PC-3 (cell line): ENCODE measurements around the gene TBC1D32. TPM values are rescaled to one million over a fixed set of nuclear protein-coding genes. Genes with fewer than 3 reads are reported as not detected.
A peak's percentile ranks its signal among the peaks of the same experiment; 100 is the strongest.

Experiments
- ATAC-seq: fragments of 200-7000 bp; cut with Tn5 transposase; 2 replicates; pipeline ENCODE4 v1.9.1; 2020; ENCODE audit warnings: mild to moderate bottlenecking, moderate library complexity
- Bru-seq: library from RNA; stranded (reverse); fragments of 400-500 nt; gene quantifications from one replicate; lab custom pipeline; 2021; lab: Mats Ljungman, UMichigan
- BruChase-seq, 2 experiments: library from RNA; stranded (reverse); fragments of 400-500 nt; gene quantifications; one replicate each; lab custom pipeline; 2021; lab: Mats Ljungman, UMichigan
- BruUV-seq: library from RNA; stranded (reverse); fragments of 400-500 nt; replicated peaks from 2 replicates; lab custom pipeline; 2021; lab: Mats Ljungman, UMichigan
- CTCF ChIA-PET: fragments of 300-600 bp; sonication (Branson Sonifier 250); formaldehyde crosslinking; loops from one replicate; lab custom pipeline; 2022; ENCODE audit warnings: antibody characterized with exemption; lab: Charles Lee
- POLR2A ChIA-PET: fragments of 300-600 bp; sonication (Branson Sonifier 250); formaldehyde crosslinking; loops from one replicate; lab custom pipeline; 2022; ENCODE audit warnings: antibody characterized with exemption; ENCODE audit not compliant: unreplicated experiment; lab: Charles Lee
- DNase-seq: peaks from one replicate; pipeline ENCODE4 v3.0.0-alpha.2; 2015
- H2AFZ ChIP-seq: fragments of 300-600 bp; sonication (generic); 2 replicates; pipeline ENCODE4 v1.6.0; 2016; ENCODE audit warnings: antibody characterized with exemption, low read length
- H3F3A ChIP-seq: fragments of 300-600 bp; sonication (generic); one replicate; pipeline ENCODE4 v1.6.0; 2017; ENCODE audit warnings: antibody characterized with exemption, low read length, control low read depth, mild to moderate bottlenecking; ENCODE audit not compliant: unreplicated experiment
- H3K27ac ChIP-seq: fragments of 300-600 bp; sonication (generic); 2 replicates; pipeline ENCODE4 v1.5.1; 2016; ENCODE audit warnings: mild to moderate bottlenecking, low read length
- H3K27me3 ChIP-seq: fragments of 300-600 bp; sonication (generic); 2 replicates; pipeline ENCODE4 v1.6.1; 2016; ENCODE audit warnings: low read length, mixed read lengths
- H3K36me3 ChIP-seq: fragments of 300-600 bp; sonication (generic); 2 replicates; pipeline ENCODE4 v1.6.1; 2016; ENCODE audit warnings: low read depth, mixed run types, low read length, mixed read lengths
- H3K4me1 ChIP-seq: fragments of 300-600 bp; sonication (generic); 2 replicates; pipeline ENCODE4 v1.5.1; 2016; ENCODE audit warnings: low read length; ENCODE audit not compliant: insufficient read depth
- H3K4me2 ChIP-seq: fragments of 300-600 bp; sonication (generic); 2 replicates; pipeline ENCODE4 v1.6.0; 2016; ENCODE audit warnings: low read length
- H3K4me3 ChIP-seq: fragments of 300-600 bp; sonication (generic); 2 replicates; pipeline ENCODE4 v1.5.1; 2016; ENCODE audit warnings: mild to moderate bottlenecking, low read length, mixed read lengths
- H3K79me2 ChIP-seq: fragments of 300-600 bp; sonication (generic); 2 replicates; pipeline ENCODE4 v1.6.1; 2017; ENCODE audit warnings: low read length, mixed read lengths
- H3K9ac ChIP-seq: fragments of 300-600 bp; sonication (generic); 2 replicates; pipeline ENCODE4 v1.6.0; 2016; ENCODE audit warnings: mild to moderate bottlenecking, low read length
- H3K9me2 ChIP-seq: fragments of 300-600 bp; sonication (generic); replicated peaks from 2 replicates; pipeline ENCODE4 v1.6.1; 2016; ENCODE audit warnings: mixed run types, low read length, mixed read lengths
- H3K9me3 ChIP-seq: fragments of 300-600 bp; sonication (generic); 2 replicates; pipeline ENCODE4 v1.6.1; 2016; ENCODE audit warnings: low read length, mixed read lengths
- H4K20me1 ChIP-seq: fragments of 300-600 bp; sonication (generic); 2 replicates; pipeline ENCODE4 v1.6.1; 2016; ENCODE audit warnings: low read length, mixed read lengths
- CTCF ChIP-seq: fragments of 300-600 bp; sonication (generic); conservative IDR thresholded peaks from 2 replicates; pipeline ENCODE4 v1.5.1; 2017; ENCODE audit warnings: antibody characterized with exemption, low read depth, mild to moderate bottlenecking, low read length
- EZH2 ChIP-seq: fragments of 300-600 bp; sonication (generic); IDR thresholded peaks from one replicate; pipeline ENCODE4 v1.6.1; 2017; ENCODE audit warnings: antibody characterized with exemption, mild to moderate bottlenecking, low read length; ENCODE audit not compliant: unreplicated experiment
- EZH2phosphoT487 ChIP-seq: fragments of 300-600 bp; sonication (generic); IDR thresholded peaks from 2 replicates; pipeline ENCODE4 v1.6.1; 2018; ENCODE audit warnings: mild to moderate bottlenecking, antibody characterized with exemption, low read length, borderline replicate concordance
- intact Hi-C: fragments of 100-400 bp; cut with micrococcal nuclease; formaldehyde crosslinking; loops from 2 replicates; pipeline ENCODE4 v1.9.0; 2023
- long read RNA-seq: library from polyadenylated mRNA; unstranded; transcript quantifications from one replicate; pipeline ENCODE4 v2.0.0, GENCODE V29; 2021; ENCODE audit not compliant: unreplicated experiment
- total RNA-seq: library from RNA; depleted of rRNA; stranded (reverse); fragments of >200 nt; gene quantifications from 2 replicates; pipeline ENCODE4 v1.2.3, GENCODE V29; 2014; rRNA removed

Gene TBC1D32
- total RNA-seq (2.7 and 5.4 TPM in 2 replicates), Bru-seq, nascent RNA (percentile 55 among the genes with signal in this experiment), BruChase-seq, experiment 1, labeled RNA remaining after a 6-hour chase (percentile 43 among the genes with signal in this experiment), BruChase-seq, experiment 2, labeled RNA remaining after a 2-hour chase (percentile 52 among the genes with signal in this experiment)
- long read RNA-seq, partial matches to known transcripts = 1 of 4 reads
- long read RNA-seq, other reads (novel, unspliced or antisense) = 3 of 4 reads

GRCh38 chr6:121334299-121335086, at the start of gene TBC1D32:
TBC1D32 (minus strand) TSS chr6:121334480; CDS start chr6:121334430, 50 bp downstream.
- Histone ChIP-seq H3K4me2 (peak within 1 kb of the TSS; percentile 100), H4K20me1 (no peaks in the 10 kb centered on the region), H3K36me3 (no peaks in the 10 kb centered on the region), H3K4me1 (peaks cover 10% of the 10 kb centered on the region; the same call in 1 of the 2 replicates), H3K9ac (peak within 1 kb of the TSS; percentile 84), H3K9me3 (no peaks in the 10 kb centered on the region), H3K79me2 (no peaks in the 10 kb centered on the region), H3K27me3 (no peaks in the 10 kb centered on the region), H3F3A (no peaks in the 10 kb centered on the region), H2AFZ (peak within 1 kb of the TSS; percentile 100), H3K27ac (peak within 1 kb of the TSS; percentile 44), H3K9me2 (no peaks in the 10 kb centered on the region), H3K4me3 (peak within 1 kb of the TSS; percentile 98)
- CTCF ChIA-PET = no interaction called here
- DNase-seq (peak; percentile 82), ATAC-seq (peak; percentile 97)
- POLR2A ChIA-PET = interaction anchor here (0.6 to 0.7 kb wide), 3 partner anchors 425 to 1064 kb away, joined by 3 to 5 read pairs (median 3); no protein-coding TSS in a partner anchor
- intact Hi-C loops = no loop called here
- TF ChIP-seq EZH2 (no peak), CTCF (no peak), EZH2phosphoT487 (no peak)
- TSS peak; percentile 97 for BruUV-seq

- no peaks in the 10 kb centered on the region for H3F3A ChIP-seq
- H3K9ac ChIP-seq = no peak overlapping the region
- no peaks in the 10 kb centered on the region for H4K20me1 ChIP-seq
- intact Hi-C loops = no loop called here
- ATAC-seq (no peak), DNase-seq (no peak)
- no peaks in the 10 kb centered on the region for H3K36me3 ChIP-seq
- H2AFZ ChIP-seq = 0 out of 2 replicates have a peak overlapping the region, but pooled peaks have one; percentile 13
- no peaks in the 10 kb centered on the region for H3K27me3 ChIP-seq
- H3K4me2 ChIP-seq = no peak overlapping the region
- H3K9me3 ChIP-seq = no peaks in the 10 kb centered on the region
- TF ChIP-seq EZH2phosphoT487 = no peak
- TF ChIP-seq CTCF = no peak
- TF ChIP-seq EZH2 = no peak
- no peaks in the 10 kb centered on the region for H3K4me1 ChIP-seq
- no peak overlapping the region for H3K4me3 ChIP-seq
- no TSS peak for BruUV-seq
- no peaks in the 10 kb centered on the region for H3K79me2 ChIP-seq
- CTCF ChIA-PET = no interaction called here
- H3K9me2 ChIP-seq = no peaks in the 10 kb centered on the region
- no peak overlapping the region for H3K27ac ChIP-seq
- POLR2A ChIA-PET = no interaction called here
Observed at GRCh38 chr6:121383478-121383877, 49.2 kb upstream of the TBC1D32 start.
